ENCODE data around the gene IRS2.
A peak's percentile ranks its signal among the peaks of the same experiment; 100 is the strongest.

IRS2 gene

DNA sequence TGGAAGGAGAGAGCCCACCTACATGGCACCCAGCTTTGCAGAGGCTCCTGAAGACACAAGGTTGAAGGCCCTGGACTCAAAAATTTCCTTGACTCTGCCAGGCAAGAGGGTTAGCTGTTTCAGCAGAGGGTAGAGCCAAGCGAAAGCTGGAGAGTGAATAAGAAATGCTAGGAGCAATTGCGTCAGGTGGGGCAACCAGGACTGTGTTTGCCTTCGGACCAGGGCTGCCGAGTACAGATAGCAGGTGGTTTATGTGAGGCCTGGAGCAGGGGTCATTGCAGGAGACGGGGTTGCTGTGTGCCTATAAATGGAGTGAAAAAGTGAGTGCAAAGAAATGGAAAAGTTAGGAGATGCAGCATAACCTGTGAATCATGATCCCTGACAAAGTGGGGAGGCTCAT, 59.1 kb downstream of the IRS2 start:
- Histone ChIP-seq H3K4me3 (ENCODE audit: control insufficient read depth in 1 of 7, extremely low read depth in 1 of 7, insufficient read depth in 4 of 7, low read depth in 2 of 7, low read length in 6 of 7) (no peak overlapping the region), H3K4me1 (ENCODE audit: control extremely low read depth in 1 of 4, control insufficient read depth in 4 of 4, insufficient read depth in 4 of 4, low read length in 3 of 4) (peaks cover 4 to 22% (median 13%) of the 10 kb centered on the region in 4 experiments), H3K9me3 (ENCODE audit: control extremely low read depth in 1 of 5, control insufficient read depth in 4 of 5, insufficient read depth in 2 of 5, low read depth in 1 of 5, low read length in 4 of 5) (no peaks in the 10 kb centered on the region), H3K36me3 (ENCODE audit: control insufficient read depth in 4 of 4, insufficient read depth in 4 of 4, low read length in 3 of 4) (no peaks in the 10 kb centered on the region), H3K27ac (ENCODE audit: insufficient read depth in 1 of 2, low read depth in 1 of 2, low read length in 2 of 2, poor library complexity in 1 of 2, severe bottlenecking in 2 of 2) (no peak overlapping the region), H3K27me3 (replicated peaks in 2 of 5; ENCODE audit: control insufficient read depth in 4 of 5, insufficient read depth in 5 of 5, low read length in 4 of 5) (no peaks in the 10 kb centered on the region)
- CTCF ChIA-PET: interaction anchor here (1.4 to 1.8 kb wide), 2 partner anchors 8 to 26 kb away, joined by 4 read pairs; no protein-coding TSS in a partner anchor
- WGBS (ENCODE audit: insufficient coverage): 98% methylated on average over 5 of the region's 5 CpGs
- POLR2A ChIA-PET: no interaction called here
- no peak for DNase-seq

DNA sequence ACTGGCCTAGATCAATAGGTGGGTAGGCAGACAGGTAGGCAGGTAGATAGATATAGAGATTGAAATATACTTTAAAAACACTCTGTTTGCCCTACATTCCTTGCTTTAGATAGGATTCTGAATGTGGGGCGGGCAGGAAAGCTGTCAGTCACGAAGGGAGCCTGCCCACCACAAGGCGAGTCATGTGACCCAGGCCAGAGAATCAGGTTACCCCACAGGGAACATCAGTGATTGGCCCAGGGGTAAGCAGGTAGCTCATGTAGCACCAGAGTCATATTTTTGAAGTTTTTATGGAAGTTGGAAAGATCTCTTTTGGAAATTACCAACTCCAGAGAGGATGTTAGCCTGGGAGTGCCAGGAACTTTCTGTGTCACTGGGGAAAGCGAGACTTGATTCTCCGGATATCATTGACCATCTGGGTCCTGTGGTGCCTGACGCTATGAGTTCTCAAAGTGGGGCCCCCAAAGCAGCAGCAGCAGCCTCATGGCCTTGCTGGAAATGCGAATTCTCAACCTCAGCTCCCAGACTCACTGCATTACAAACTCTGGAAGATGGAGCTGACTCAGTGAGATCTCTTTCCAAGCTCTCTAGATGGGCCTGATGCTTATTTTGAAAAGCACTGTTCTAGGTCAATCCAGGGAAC, 60.3 kb downstream of the IRS2 start:
- no peak for DNase-seq
- Histone ChIP-seq H3K4me1 (ENCODE audit: control extremely low read depth in 1 of 4, control insufficient read depth in 4 of 4, insufficient read depth in 4 of 4, low read length in 3 of 4) (peaks cover 4 to 16% (median 11%) of the 10 kb centered on the region in 4 experiments), H3K4me3 (ENCODE audit: control insufficient read depth in 1 of 7, extremely low read depth in 1 of 7, insufficient read depth in 4 of 7, low read depth in 2 of 7, low read length in 6 of 7) (no peak overlapping the region), H3K27me3 (replicated peaks in 2 of 5; ENCODE audit: control insufficient read depth in 4 of 5, insufficient read depth in 5 of 5, low read length in 4 of 5) (no peaks in the 10 kb centered on the region), H3K9me3 (ENCODE audit: control extremely low read depth in 1 of 5, control insufficient read depth in 4 of 5, insufficient read depth in 2 of 5, low read depth in 1 of 5, low read length in 4 of 5) (no peaks in the 10 kb centered on the region), H3K36me3 (ENCODE audit: control insufficient read depth in 4 of 4, insufficient read depth in 4 of 4, low read length in 3 of 4) (no peaks in the 10 kb centered on the region), H3K27ac (ENCODE audit: insufficient read depth in 1 of 2, low read depth in 1 of 2, low read length in 2 of 2, poor library complexity in 1 of 2, severe bottlenecking in 2 of 2) (no peak overlapping the region)
- ChIA-PET CTCF (interaction anchor here (0.9 to 1.5 kb wide), 3 partner anchors 9 to 25 kb away, joined by 3 to 6 read pairs (median 4); no protein-coding TSS in a partner anchor), POLR2A (interaction anchor here (1.2 kb wide), 1 partner anchor 21 kb away, joined by 3 read pairs; no protein-coding TSS in a partner anchor)
- 95% methylated on average over 7 of the region's 7 CpGs for WGBS (ENCODE audit: insufficient coverage)

DNA sequence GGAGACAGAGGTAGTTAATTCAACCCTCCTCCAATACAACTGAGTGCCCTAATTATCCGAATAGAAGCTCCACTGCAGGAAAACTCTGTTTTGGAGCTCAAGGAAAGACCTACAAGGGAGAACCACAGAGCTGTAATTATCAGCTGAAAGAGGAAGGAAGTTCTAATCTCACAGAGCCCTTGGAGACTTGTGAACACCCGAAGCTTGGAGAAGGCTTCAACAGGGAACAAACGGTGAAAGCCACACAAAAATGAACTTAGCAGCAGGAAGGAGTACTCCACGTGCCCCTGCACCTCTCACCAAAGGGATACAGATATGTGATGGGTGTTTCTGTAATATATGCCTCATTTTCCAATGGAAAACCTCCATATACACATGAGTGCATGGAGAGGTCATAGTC, 61.1 kb downstream of the IRS2 start:
- Histone ChIP-seq H3K27ac (ENCODE audit: insufficient read depth in 1 of 2, low read depth in 1 of 2, low read length in 2 of 2, poor library complexity in 1 of 2, severe bottlenecking in 2 of 2) (no peak overlapping the region), H3K9me3 (ENCODE audit: control extremely low read depth in 1 of 5, control insufficient read depth in 4 of 5, insufficient read depth in 2 of 5, low read depth in 1 of 5, low read length in 4 of 5) (no peaks in the 10 kb centered on the region), H3K27me3 (replicated peaks in 2 of 5; ENCODE audit: control insufficient read depth in 4 of 5, insufficient read depth in 5 of 5, low read length in 4 of 5) (no peaks in the 10 kb centered on the region), H3K4me1 (ENCODE audit: control extremely low read depth in 1 of 4, control insufficient read depth in 4 of 4, insufficient read depth in 4 of 4, low read length in 3 of 4) (peaks cover 6 to 20% (median 15%) of the 10 kb centered on the region in 4 experiments), H3K4me3 (ENCODE audit: control insufficient read depth in 1 of 7, extremely low read depth in 1 of 7, insufficient read depth in 4 of 7, low read depth in 2 of 7, low read length in 6 of 7) (no peak overlapping the region), H3K36me3 (ENCODE audit: control insufficient read depth in 4 of 4, insufficient read depth in 4 of 4, low read length in 3 of 4) (no peaks in the 10 kb centered on the region)
- DNase-seq: peak in 2 of 3 donors; percentile 60 to 72
- ChIA-PET CTCF (interaction anchor here (0.7 to 1.7 kb wide), 7 partner anchors 10 to 32 kb away, joined by 3 to 6 read pairs (median 4); no protein-coding TSS in a partner anchor), POLR2A (interaction anchor here (0.6 to 1.2 kb wide), 4 partner anchors 15 to 60 kb away, joined by 3 to 4 read pairs (median 4); no protein-coding TSS in a partner anchor)
- WGBS (ENCODE audit: insufficient coverage): 0% methylated on average over 1 of the region's 4 CpGs

DNA sequence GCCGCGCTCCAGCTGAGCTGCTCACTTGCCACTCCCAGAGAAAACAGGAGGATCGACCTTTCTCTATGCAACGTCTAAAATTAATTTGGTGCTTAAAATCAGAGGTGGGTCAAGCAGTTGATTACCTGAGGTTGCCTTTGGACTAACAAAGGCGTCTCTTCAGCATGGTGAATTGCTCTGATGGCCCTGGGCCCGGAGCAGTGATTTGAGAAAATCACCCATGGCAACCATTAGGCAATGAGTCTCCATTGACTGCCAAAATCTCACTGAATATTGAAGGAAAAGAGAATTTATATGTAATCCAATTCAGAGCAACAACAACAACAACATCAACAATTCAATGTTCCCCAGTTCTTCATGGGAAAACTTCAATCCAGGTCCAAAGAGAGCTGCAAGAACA, 61.8 kb downstream of the IRS2 start:
- ChIA-PET POLR2A (interaction anchor here (0.6 to 0.9 kb wide), 2 partner anchors 14 to 60 kb away, joined by 4 read pairs; no protein-coding TSS in a partner anchor), CTCF (interaction anchor here (0.7 to 1.7 kb wide), 7 partner anchors 10 to 33 kb away, joined by 3 to 6 read pairs (median 4); no protein-coding TSS in a partner anchor)
- Histone ChIP-seq H3K9me3 (ENCODE audit: control extremely low read depth in 1 of 5, control insufficient read depth in 4 of 5, insufficient read depth in 2 of 5, low read depth in 1 of 5, low read length in 4 of 5) (no peaks in the 10 kb centered on the region), H3K27me3 (replicated peaks in 2 of 5; ENCODE audit: control insufficient read depth in 4 of 5, insufficient read depth in 5 of 5, low read length in 4 of 5) (no peaks in the 10 kb centered on the region), H3K4me1 (ENCODE audit: control extremely low read depth in 1 of 4, control insufficient read depth in 4 of 4, insufficient read depth in 4 of 4, low read length in 3 of 4) (peaks cover 11 to 27% (median 20%) of the 10 kb centered on the region in 4 experiments), H3K27ac (ENCODE audit: insufficient read depth in 1 of 2, low read depth in 1 of 2, low read length in 2 of 2, poor library complexity in 1 of 2, severe bottlenecking in 2 of 2) (no peak overlapping the region), H3K4me3 (ENCODE audit: control insufficient read depth in 1 of 7, extremely low read depth in 1 of 7, insufficient read depth in 4 of 7, low read depth in 2 of 7, low read length in 6 of 7) (no peak overlapping the region), H3K36me3 (ENCODE audit: control insufficient read depth in 4 of 4, insufficient read depth in 4 of 4, low read length in 3 of 4) (no peaks in the 10 kb centered on the region)
- DNase-seq: no peak
- 95% methylated on average over 5 of the region's 6 CpGs for WGBS (ENCODE audit: insufficient coverage)

DNA sequence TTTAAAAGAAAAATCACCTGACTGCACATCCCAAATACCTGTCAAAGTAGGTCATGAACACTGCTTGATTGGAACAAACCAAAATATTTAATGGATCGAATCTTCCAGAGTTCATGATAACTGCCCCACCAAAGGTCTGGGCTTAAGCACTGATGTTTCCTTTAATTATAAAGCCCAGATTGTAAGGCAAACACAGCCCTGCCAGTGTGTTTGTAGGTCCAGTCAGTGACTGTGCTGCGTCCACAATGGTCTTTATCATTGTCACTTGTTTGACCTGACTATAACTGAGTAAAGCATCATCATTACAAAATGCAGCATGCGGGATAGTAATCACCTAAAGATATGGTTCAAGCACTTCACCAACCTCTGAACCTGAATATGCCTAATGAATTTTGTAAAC, 63.3 kb downstream of the IRS2 start:
- Histone ChIP-seq H3K4me1 (ENCODE audit: control extremely low read depth in 1 of 4, control insufficient read depth in 4 of 4, insufficient read depth in 4 of 4, low read length in 3 of 4) (peaks cover 11 to 30% (median 20%) of the 10 kb centered on the region in 4 experiments), H3K9me3 (ENCODE audit: control extremely low read depth in 1 of 5, control insufficient read depth in 4 of 5, insufficient read depth in 2 of 5, low read depth in 1 of 5, low read length in 4 of 5) (no peaks in the 10 kb centered on the region), H3K36me3 (ENCODE audit: control insufficient read depth in 4 of 4, insufficient read depth in 4 of 4, low read length in 3 of 4) (no peaks in the 10 kb centered on the region), H3K27me3 (replicated peaks in 2 of 5; ENCODE audit: control insufficient read depth in 4 of 5, insufficient read depth in 5 of 5, low read length in 4 of 5) (no peaks in the 10 kb centered on the region), H3K4me3 (ENCODE audit: control insufficient read depth in 1 of 7, extremely low read depth in 1 of 7, insufficient read depth in 4 of 7, low read depth in 2 of 7, low read length in 6 of 7) (no peak overlapping the region), H3K27ac (ENCODE audit: insufficient read depth in 1 of 2, low read depth in 1 of 2, low read length in 2 of 2, poor library complexity in 1 of 2, severe bottlenecking in 2 of 2) (no peak overlapping the region)
- 100% methylated on average over 3 of the region's 3 CpGs for WGBS (ENCODE audit: insufficient coverage)
- CTCF ChIA-PET: interaction anchor here (2.5 kb wide), 1 partner anchor 14 kb away, joined by 8 read pairs; no protein-coding TSS in a partner anchor
- no peak for DNase-seq
- POLR2A ChIA-PET: no interaction called here

DNA sequence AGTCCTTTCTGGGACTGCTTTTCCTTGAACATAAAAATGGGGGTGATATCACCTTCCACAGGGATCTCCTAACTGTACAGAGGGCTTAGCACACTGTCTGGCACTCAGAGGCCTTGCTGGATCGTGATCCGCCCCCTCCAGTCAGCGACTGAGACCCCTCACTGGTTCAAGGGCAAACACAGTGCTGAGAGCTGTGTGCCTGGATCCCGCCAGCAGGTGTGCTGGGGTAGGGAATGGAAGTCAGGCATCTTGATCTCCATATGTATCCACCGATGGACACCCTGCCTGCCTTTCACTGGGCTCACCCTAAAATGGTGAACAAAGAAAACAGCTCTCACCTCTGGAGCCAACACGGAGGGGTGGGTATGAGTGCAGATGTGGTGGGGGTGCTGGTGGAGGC, 64.3 kb downstream of the IRS2 start:
- Histone ChIP-seq H3K4me1 (ENCODE audit: control extremely low read depth in 1 of 4, control insufficient read depth in 4 of 4, insufficient read depth in 4 of 4, low read length in 3 of 4) (peaks cover 11 to 30% (median 20%) of the 10 kb centered on the region in 4 experiments), H3K9me3 (ENCODE audit: control extremely low read depth in 1 of 5, control insufficient read depth in 4 of 5, insufficient read depth in 2 of 5, low read depth in 1 of 5, low read length in 4 of 5) (no peaks in the 10 kb centered on the region), H3K4me3 (ENCODE audit: control insufficient read depth in 1 of 7, extremely low read depth in 1 of 7, insufficient read depth in 4 of 7, low read depth in 2 of 7, low read length in 6 of 7) (no peak overlapping the region), H3K36me3 (ENCODE audit: control insufficient read depth in 4 of 4, insufficient read depth in 4 of 4, low read length in 3 of 4) (no peaks in the 10 kb centered on the region), H3K27me3 (replicated peaks in 2 of 5; ENCODE audit: control insufficient read depth in 4 of 5, insufficient read depth in 5 of 5, low read length in 4 of 5) (no peaks in the 10 kb centered on the region), H3K27ac (ENCODE audit: insufficient read depth in 1 of 2, low read depth in 1 of 2, low read length in 2 of 2, poor library complexity in 1 of 2, severe bottlenecking in 2 of 2) (no peak overlapping the region)
- DNase-seq: no peak
- POLR2A ChIA-PET: no interaction called here
- CTCF ChIA-PET: interaction anchor here (2.5 kb wide), 1 partner anchor 15 kb away, joined by 8 read pairs; no protein-coding TSS in a partner anchor
- WGBS (ENCODE audit: insufficient coverage): 100% methylated on average over 5 of the region's 6 CpGs

DNA sequence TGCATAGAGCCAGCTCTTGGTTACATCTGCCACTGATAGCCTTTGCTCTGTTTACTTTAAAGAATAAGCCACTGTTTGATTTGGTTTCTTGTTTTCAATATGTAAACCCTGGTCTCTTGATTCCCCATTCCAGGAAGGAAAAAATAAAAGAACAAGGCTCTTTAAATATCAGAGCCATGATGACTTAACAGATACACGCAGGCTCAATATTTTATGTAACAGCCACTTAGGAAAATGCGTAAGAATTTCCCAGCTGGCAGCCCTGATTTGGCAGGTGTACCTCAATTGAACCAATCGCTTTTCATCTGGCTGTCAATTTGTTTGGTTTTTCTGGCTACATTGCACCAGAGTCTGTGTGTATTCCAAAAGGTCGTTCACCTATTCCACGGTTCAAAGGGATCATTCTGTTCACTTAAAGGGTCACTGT, 65.6 kb downstream of the IRS2 start:
- H3K4me1 ChIP-seq (ENCODE audit: control extremely low read depth in 1 of 4, control insufficient read depth in 4 of 4, insufficient read depth in 4 of 4, low read length in 3 of 4): peaks cover 11 to 30% (median 23%) of the 10 kb centered on the region in 4 experiments
- H3K9me3 ChIP-seq (ENCODE audit: control extremely low read depth in 1 of 5, control insufficient read depth in 4 of 5, insufficient read depth in 2 of 5, low read depth in 1 of 5, low read length in 4 of 5): no peaks in the 10 kb centered on the region
- no peak overlapping the region for H3K27ac ChIP-seq (ENCODE audit: insufficient read depth in 1 of 2, low read depth in 1 of 2, low read length in 2 of 2, poor library complexity in 1 of 2, severe bottlenecking in 2 of 2)
- H3K27me3 ChIP-seq (replicated peaks in 2 of 5; ENCODE audit: control insufficient read depth in 4 of 5, insufficient read depth in 5 of 5, low read length in 4 of 5): no peaks in the 10 kb centered on the region
- no peak for DNase-seq
- no peaks in the 10 kb centered on the region for H3K36me3 ChIP-seq (ENCODE audit: control insufficient read depth in 4 of 4, insufficient read depth in 4 of 4, low read length in 3 of 4)
- no peak overlapping the region for H3K4me3 ChIP-seq (ENCODE audit: control insufficient read depth in 1 of 7, extremely low read depth in 1 of 7, insufficient read depth in 4 of 7, low read depth in 2 of 7, low read length in 6 of 7)
- 78% methylated on average over 3 of the region's 5 CpGs for WGBS (ENCODE audit: insufficient coverage)
- ChIA-PET POLR2A (interaction anchor here (0.8 kb wide), 1 partner anchor 23 kb away, joined by 3 read pairs; no protein-coding TSS in a partner anchor), CTCF (interaction anchor here (0.7 to 1.8 kb wide), 6 partner anchors 11 to 110 kb away, joined by 3 to 6 read pairs (median 4); no protein-coding TSS in a partner anchor)

All from common myeloid progenitor, CD34-positive (primary cell).